Measurements from ENCODE around the gene RNF213. TPM values are rescaled to one million over a fixed set of nuclear protein-coding genes. Genes with fewer than 3 reads are reported as not detected.

RNF213 gene
- total and polyA plus RNA-seq, 2 of the 8 experiments (the other 6 are each of a cell fraction or from before 2014, with no cell fraction given): 33.8 to 62.8 TPM

- DNase-seq (ENCODE audit: low read depth in 1 of 2, low spot score in 2 of 2): no peak
- no peak overlapping the region for H4K91ac ChIP-seq (replicated peaks; ENCODE audit: insufficient read length, low read length)
- WGBS, 2 experiments (ENCODE audit: extremely low coverage in 1 of 2, insufficient coverage in 1 of 2, insufficient read length in 1 of 2, insufficient replicate concordance in 2 of 2, low coverage in 1 of 2, low lambda C conversion rate in 2 of 2, missing lambda C conversion rate in 1 of 2): 92% methylated on average over 22 of the region's 22 CpGs; no CpG with 5 or more reads in 1 of the 2 experiments
- no peak overlapping the region for H2AFZ ChIP-seq (ENCODE audit: low read length)
- ChIA-PET CTCF (ENCODE audit: partially characterized antibody) (interaction anchor here (1.4 kb wide), 1 partner anchor 50 kb away, joined by 7 read pairs; no protein-coding TSS in a partner anchor), POLR2A (ENCODE audit: partially characterized antibody) (no interaction called here)
- H3K18ac ChIP-seq (ENCODE audit: extremely low read depth, low read length): no peak overlapping the region
- H3K4me1 ChIP-seq (replicated peaks in 1 of 4; ENCODE audit: control insufficient read depth in 3 of 4, insufficient read depth in 4 of 4, low read length in 3 of 4): no peaks in the 10 kb centered on the region
- H3K27me3 ChIP-seq (replicated peaks in 1 of 4; ENCODE audit: control insufficient read depth in 3 of 4, extremely low read depth in 1 of 4, insufficient read depth in 3 of 4, low read length in 3 of 4): no peaks in the 10 kb centered on the region
- H2BK120ac ChIP-seq (replicated peaks; ENCODE audit: low read depth, low read length): no peak overlapping the region
- H2BK15ac ChIP-seq (ENCODE audit: low read length): no peak overlapping the region
- H3K4ac ChIP-seq (replicated peaks; ENCODE audit: insufficient read length, low read depth, low read length): no peak overlapping the region
- H3K9ac ChIP-seq (replicated peaks in 1 of 4; ENCODE audit: extremely low read depth in 1 of 4, low read depth in 3 of 4, low read length in 3 of 4): no peak overlapping the region
- H3K36me3 ChIP-seq (ENCODE audit: control insufficient read depth in 2 of 4, insufficient read depth in 4 of 4, low read length in 3 of 4): peaks cover 3 to 28% (median 18%) of the 10 kb centered on the region in 4 experiments; a peak in 6 of 8 replicates
- no peak overlapping the region for H4K8ac ChIP-seq (ENCODE audit: extremely low read depth, insufficient read depth, low read length)
- H3K27ac ChIP-seq (ENCODE audit: low read depth, low read length): no peak overlapping the region
- H2BK5ac ChIP-seq (ENCODE audit: low read depth, low read length): no peak overlapping the region
- H2BK12ac ChIP-seq (ENCODE audit: low read depth, low read length): no peak overlapping the region
- no peak overlapping the region for H2AK5ac ChIP-seq (ENCODE audit: low read depth, low read length)
- peak overlapping the region; percentile 87 for H3K14ac ChIP-seq (ENCODE audit: insufficient read length)
- TF ChIP-seq POLR2AphosphoS5 (IDR thresholded peaks at IDR 0.05; ENCODE audit: low read depth, low read length): no peak
- TF ChIP-seq GTF2F1 (IDR thresholded peaks at IDR 0.05; ENCODE audit: borderline replicate concordance, low read depth, low read length): no peak
- TF ChIP-seq RXRA (IDR thresholded peaks at IDR 0.05; ENCODE audit: insufficient read depth, low read depth, low read length): no peak
- TF ChIP-seq KDM5A (IDR thresholded peaks at IDR 0.05; ENCODE audit: low read length): no peak
- no peak for TF ChIP-seq RAD21 (IDR thresholded peaks at IDR 0.05 in 1 of 2, conservative IDR thresholded peaks at IDR 0.05 in 1 of 2; ENCODE audit: low read depth in 2 of 2, low read length in 2 of 2)
- no peaks in the 10 kb centered on the region for H3K79me1 ChIP-seq (ENCODE audit: low read depth, low read length)
- peaks cover 0 to 3% of the 10 kb centered on the region in 2 experiments for H4K20me1 ChIP-seq (replicated peaks in 1 of 2; ENCODE audit: control insufficient read depth in 1 of 2, insufficient read depth in 2 of 2, low read length in 2 of 2)
- H3K4me3 ChIP-seq (ENCODE audit: extremely low read depth in 1 of 4, insufficient read depth in 2 of 4, low read depth in 3 of 4, low read length in 4 of 4): no peak overlapping the region
- peaks cover 9% of the 10 kb centered on the region in 2 experiments; a peak in 2 of 4 replicates for H3K9me3 ChIP-seq (ENCODE audit: insufficient read depth in 2 of 2, low read depth in 1 of 2, low read length in 1 of 2)
- H3K23ac ChIP-seq (ENCODE audit: insufficient read length): no peak overlapping the region
- H3K4me2 ChIP-seq (ENCODE audit: insufficient read depth in 1 of 2, low read depth in 2 of 2, low read length in 2 of 2): no peak overlapping the region
- no peak overlapping the region for H4K5ac ChIP-seq (ENCODE audit: insufficient read length, low read depth, low read length)
- no peak for FAIRE-seq
- H3K56ac ChIP-seq (replicated peaks; ENCODE audit: insufficient read length, low read depth, low read length): no peak overlapping the region
- H3K23me2 ChIP-seq (ENCODE audit: low read depth, low read length): peaks cover 10% of the 10 kb centered on the region; the same call in 1 of the 2 replicates
- no peaks in the 10 kb centered on the region for H3K79me2 ChIP-seq (ENCODE audit: control insufficient read depth in 1 of 2, insufficient read depth in 2 of 2, low read length in 2 of 2)
- no peak overlapping the region for H2BK20ac ChIP-seq (ENCODE audit: low read length)
Measured at GRCh38 chr17:80311216-80311827, 50.7 kb downstream of the RNF213 start.

Data from H1 (cell line).